Body of pancreas (tissue), 4 donors: ENCODE data around the gene PGM2. TPM values are rescaled to one million over a fixed set of nuclear protein-coding genes. Genes with fewer than 3 reads are reported as not detected.

Experiments used
- ATAC-seq: fragments of 150-250 bp; one replicate; pipeline ENCODE4 v1.9.1; 2016
- DNase-seq, 4 donors: peaks; one replicate each; pipeline ENCODE4 v3.0.0-alpha.2; 2019
- H3K27ac ChIP-seq, 4 donors: fragments of 200-600 bp; sonication (generic); 1 replicate in 3 of 4; 2 replicates in 1 of 4; pipeline versions ENCODE4 v1.5.1 to v1.6.1; 2016 to 2019; ENCODE audit warnings: mild to moderate bottlenecking in 1 of 4, mixed read lengths in 1 of 4, moderate library complexity in 1 of 4
- H3K27me3 ChIP-seq, 2 donors: fragments of 200-600 bp; sonication (generic); one replicate each; pipeline ENCODE4 v1.6.0; 2016; ENCODE audit warnings: mild to moderate bottlenecking in 1 of 2
- H3K36me3 ChIP-seq, 2 donors: fragments of 200-600 bp; sonication (generic); replicated peaks in 1 of 2; 2 replicates each; pipeline ENCODE4 v1.5.1; 2016; ENCODE audit warnings: low read depth in 2 of 2; ENCODE audit not compliant: insufficient read depth in 1 of 2
- H3K4me1 ChIP-seq: fragments of 200-600 bp; sonication (generic); one replicate; pipeline ENCODE4 v1.6.0; 2016
- H3K4me3 ChIP-seq, 2 donors: fragments of 200-600 bp; sonication (generic); 1 replicate in 1 of 2; 2 replicates in 1 of 2; pipeline ENCODE4 v1.5.1; 2016 to 2019
- H3K9me3 ChIP-seq, 3 donors: fragments of 200-600 bp; sonication (generic); 1 replicate in 2 of 3; 2 replicates in 1 of 3; pipeline ENCODE4 v1.5.1; 2016
- CTCF ChIP-seq, 7 experiments: fragments of 450-650 bp in 4 of 7; fragments of 200-600 bp in 3 of 7; sonication (generic) in 3 of 7; IDR thresholded peaks; one replicate each; pipeline ENCODE4 v1.5.1; 2016 to 2019; ENCODE audit warnings: antibody characterized with exemption in 7 of 7
- POLR2A ChIP-seq, 3 donors: fragments of 450-650 bp; IDR thresholded peaks; one replicate each; pipeline ENCODE4 v1.6.1; 2016; ENCODE audit warnings: antibody characterized with exemption in 3 of 3, mild to moderate bottlenecking in 2 of 3
- WGBS, 2 donors: methylation state at CpG; one replicate each; pipeline ENCODE4 v1.1.5; 2017; 5-methylcytosine and 5-hydroxymethylcytosine counted together
- intact Hi-C: fragments of 100-400 bp; cut with DNase I; formaldehyde crosslinking; loops from one replicate; pipeline ENCODE4 v1.15.1; 2023
- total RNA-seq, 2 donors: library from RNA; depleted of rRNA; stranded (reverse); fragments of >200 nt; gene quantifications; one replicate each; pipeline ENCODE4 v1.1.0, GENCODE V29; 2016

Gene PGM2
- total RNA-seq, 2 donors from 2014 or later, result 6.0 to 39.2 TPM

GRCh38 chr4:37889849-37890800 lies 63.6 kb downstream of the PGM2 start:
- WGBS, 2 donors, result 19 to 34% methylated on average over 26 to 53 of the region's 63 CpGs
- TF ChIP-seq POLR2A (IDR thresholded peaks at IDR 0.05) (peak in 2 of 3 donors; percentile 35 to 54), CTCF (IDR thresholded peaks at IDR 0.05) (peak in 6 of 7 experiments; percentile 8 to 49 (median 38))
- DNase-seq (peak; percentile 69 to 86 (median 81)), ATAC-seq (peak; percentile 85)
- no peaks in the 10 kb centered on the region for H3K36me3 ChIP-seq
- H3K9me3 ChIP-seq, result no peaks in the 10 kb centered on the region
- intact Hi-C loops, result no loop called here
- peaks cover 22% of the 10 kb centered on the region for H3K4me1 ChIP-seq
- H3K27me3 ChIP-seq, result peaks cover 0 to 3% of the 10 kb centered on the region in 2 donors
- H3K27ac ChIP-seq, result peak overlapping the region in 2 of 4 donors; percentile 33 to 70
- H3K4me3 ChIP-seq, result peak overlapping the region; percentile 66 to 80

- peaks cover 15% of the 10 kb centered on the region for H3K4me1 ChIP-seq
- H3K9me3 ChIP-seq, result no peaks in the 10 kb centered on the region
- peak within 1 kb of the TSS; percentile 66 to 80 for H3K4me3 ChIP-seq
- H3K27me3 ChIP-seq, result peaks cover 0 to 3% of the 10 kb centered on the region in 2 donors
- intact Hi-C loops, result no loop called here
- no peaks in the 10 kb centered on the region for H3K36me3 ChIP-seq
- WGBS, 2 donors, result 0% methylated on average over 19 to 36 of the region's 43 CpGs
- peak; percentile 36 to 49 (median 42) for DNase-seq
- peak in 1 of 3 donors; percentile 32 for TF ChIP-seq POLR2A (IDR thresholded peaks at IDR 0.05)
- TF ChIP-seq CTCF (IDR thresholded peaks at IDR 0.05), result no peak
- peak; percentile 56 for ATAC-seq
- H3K27ac ChIP-seq, result peak within 1 kb of the TSS; percentile 33 to 70 (median 58)
Observed at GRCh38 chr4:37890801-37891259, 64.3 kb downstream of the PGM2 start, which contains the start of gene TBC1D1. TBC1D1 (plus strand) TSS chr4:37891084; CDS start chr4:37902096, 11,012 bp downstream.

GRCh38 chr4:37891260-37892159 lies 65.0 kb downstream of the PGM2 start:
- DNase-seq (peak; percentile 33 to 55 (median 46)), ATAC-seq (peak; percentile 49)
- Histone ChIP-seq H3K27me3 (peaks cover 0 to 3% of the 10 kb centered on the region in 2 donors), H3K36me3 (no peaks in the 10 kb centered on the region), H3K4me1 (peaks cover 12% of the 10 kb centered on the region), H3K9me3 (no peaks in the 10 kb centered on the region), H3K4me3 (peak overlapping the region; percentile 66 to 80), H3K27ac (peak overlapping the region; percentile 33 to 70 (median 58))
- 1 to 3% methylated on average over 5 to 48 of the region's 49 CpGs for WGBS, 2 donors
- intact Hi-C loops, result no loop called here
- no peak for TF ChIP-seq CTCF (IDR thresholded peaks at IDR 0.05)
- no peak for TF ChIP-seq POLR2A (IDR thresholded peaks at IDR 0.05)

GRCh38 chr4:37892641-37893040 lies 66.2 kb downstream of the PGM2 start:
- peaks cover 0 to 3% of the 10 kb centered on the region in 2 donors for H3K27me3 ChIP-seq
- peak in 1 of 4 donors; percentile 40 for DNase-seq
- intact Hi-C loops, result no loop called here
- no peak overlapping the region for H3K27ac ChIP-seq
- no peak for TF ChIP-seq POLR2A (IDR thresholded peaks at IDR 0.05)
- 66 to 78% methylated on average over 5 of the region's 5 CpGs for WGBS, 2 donors
- H3K4me3 ChIP-seq, result no peak overlapping the region
- peaks cover 12% of the 10 kb centered on the region for H3K4me1 ChIP-seq
- no peaks in the 10 kb centered on the region for H3K9me3 ChIP-seq
- ATAC-seq, result no peak
- no peaks in the 10 kb centered on the region for H3K36me3 ChIP-seq
